Measurements from ENCODE around the gene BMPR2. TPM values are rescaled to one million over a fixed set of nuclear protein-coding genes. Genes with fewer than 3 reads are reported as not detected.
"Not testable (repeated sequence)": the region's sequence is repeated elsewhere in the genome, so short reads cannot be mapped to it uniquely, and the experiment has no call there.

Gene BMPR2
- total and polyA plus RNA-seq, 7 donors, result 2.5 to 74.9 (median 49.9) TPM

DNA sequence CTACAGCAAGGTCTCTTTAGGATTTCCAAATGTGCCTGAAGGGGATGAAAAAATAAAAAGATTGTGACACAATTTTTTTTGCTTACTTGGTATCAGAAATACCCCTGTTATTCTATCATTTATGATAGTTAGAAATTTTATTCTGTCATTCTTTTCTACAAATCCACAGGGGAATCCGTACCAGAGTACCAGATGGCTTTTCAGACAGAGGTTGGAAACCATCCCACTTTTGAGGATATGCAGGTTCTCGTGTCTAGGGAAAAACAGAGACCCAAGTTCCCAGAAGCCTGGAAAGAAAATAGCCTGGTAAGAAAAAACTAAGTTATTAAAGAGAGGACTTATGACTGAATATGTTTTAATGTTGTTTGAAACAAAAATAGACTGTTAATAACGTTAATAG is 166.0 kb downstream of the BMPR2 start:
- TF ChIP-seq POLR2AphosphoS5 (IDR thresholded peaks at IDR 0.05) (peak; percentile 70 to 88 (median 78)), POLR2A (IDR thresholded peaks at IDR 0.05) (no peak)
- intact Hi-C loops (cut with DNase I), result no loop called here
- no peaks in the 10 kb centered on the region for H3K36me3 ChIP-seq
- 73 to 87% methylated on average over 3 of the region's 3 CpGs for WGBS, 2 donors
- H3K27me3 ChIP-seq, result no peaks in the 10 kb centered on the region
- H3K27ac ChIP-seq, result peak overlapping the region in 3 of 4 donors; percentile 46 to 72 (median 69)
- DNase-seq, result no peak
- peaks cover 0 to 19% (median 14%) of the 10 kb centered on the region in 4 donors for H3K4me1 ChIP-seq
- H3K9me3 ChIP-seq, result no peaks in the 10 kb centered on the region
- no peak overlapping the region for H3K4me3 ChIP-seq

DNA sequence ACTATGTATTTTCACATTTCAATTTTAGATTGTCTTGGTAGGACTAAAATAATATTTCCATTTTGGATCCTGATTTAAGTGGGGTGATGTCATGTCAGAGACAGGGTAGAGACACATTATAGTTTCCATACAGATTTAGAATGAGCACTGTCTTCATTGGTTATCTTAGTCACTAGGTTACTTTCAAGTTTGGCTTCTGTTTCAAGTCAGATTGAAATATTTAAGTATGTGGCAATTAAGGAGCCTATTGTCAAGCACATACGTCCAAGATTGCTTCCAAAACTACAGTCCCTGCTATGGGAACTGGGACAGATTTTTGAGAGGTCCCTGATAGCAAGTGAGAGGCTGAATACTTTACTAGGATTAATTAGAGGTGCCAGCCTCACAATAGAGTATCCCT is 169.4 kb downstream of the BMPR2 start:
- TF ChIP-seq, protein P1, sequence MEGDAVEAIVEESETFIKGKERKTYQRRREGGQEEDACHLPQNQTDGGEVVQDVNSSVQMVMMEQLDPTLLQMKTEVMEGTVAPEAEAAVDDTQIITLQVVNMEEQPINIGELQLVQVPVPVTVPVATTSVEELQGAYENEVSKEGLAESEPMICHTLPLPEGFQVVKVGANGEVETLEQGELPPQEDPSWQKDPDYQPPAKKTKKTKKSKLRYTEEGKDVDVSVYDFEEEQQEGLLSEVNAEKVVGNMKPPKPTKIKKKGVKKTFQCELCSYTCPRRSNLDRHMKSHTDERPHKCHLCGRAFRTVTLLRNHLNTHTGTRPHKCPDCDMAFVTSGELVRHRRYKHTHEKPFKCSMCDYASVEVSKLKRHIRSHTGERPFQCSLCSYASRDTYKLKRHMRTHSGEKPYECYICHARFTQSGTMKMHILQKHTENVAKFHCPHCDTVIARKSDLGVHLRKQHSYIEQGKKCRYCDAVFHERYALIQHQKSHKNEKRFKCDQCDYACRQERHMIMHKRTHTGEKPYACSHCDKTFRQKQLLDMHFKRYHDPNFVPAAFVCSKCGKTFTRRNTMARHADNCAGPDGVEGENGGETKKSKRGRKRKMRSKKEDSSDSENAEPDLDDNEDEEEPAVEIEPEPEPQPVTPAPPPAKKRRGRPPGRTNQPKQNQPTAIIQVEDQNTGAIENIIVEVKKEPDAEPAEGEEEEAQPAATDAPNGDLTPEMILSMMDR (IDR thresholded peaks at IDR 0.05), result no peak
- no peak for TF ChIP-seq EP300 (IDR thresholded peaks at IDR 0.05)
- no peak for TF ChIP-seq POLR2A (IDR thresholded peaks at IDR 0.05)
- TF ChIP-seq POLR2AphosphoS5 (IDR thresholded peaks at IDR 0.05), result no peak
- intact Hi-C loops (cut with DNase I), result no loop called here
- DNase-seq, result no peak
- no peaks in the 10 kb centered on the region for H3K27me3 ChIP-seq
- H3K4me3 ChIP-seq, result no peak overlapping the region
- no peak overlapping the region for H3K27ac ChIP-seq
- H3K4me1 ChIP-seq, result peaks cover 0 to 27% (median 17%) of the 10 kb centered on the region in 4 donors
- WGBS, 2 donors, result 75 to 87% methylated on average over 1 of the region's 1 CpG
- no peaks in the 10 kb centered on the region for H3K9me3 ChIP-seq
- H3K36me3 ChIP-seq, result no peaks in the 10 kb centered on the region

DNA sequence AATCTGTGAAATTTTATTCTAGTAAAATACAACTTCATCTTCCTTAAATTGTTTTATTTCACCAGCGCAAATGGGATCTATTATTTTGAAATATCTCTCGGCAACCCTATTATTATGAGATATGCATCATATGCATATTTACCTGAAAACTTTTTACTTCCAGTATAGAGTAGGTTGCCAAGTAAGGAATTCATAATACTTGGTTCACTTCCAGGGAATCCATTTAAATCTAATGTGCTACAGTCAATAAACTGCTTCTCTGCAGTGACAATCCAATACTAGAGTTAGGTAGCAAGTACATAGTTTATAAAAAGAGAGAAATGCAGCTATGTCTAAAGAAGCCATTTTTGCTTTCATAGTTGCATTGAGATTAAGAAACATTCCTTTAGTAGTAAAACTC is 169.8 kb downstream of the BMPR2 start:
- no peaks in the 10 kb centered on the region for H3K36me3 ChIP-seq
- H3K9me3 ChIP-seq, result no peaks in the 10 kb centered on the region
- TF ChIP-seq POLR2A (IDR thresholded peaks at IDR 0.05) (no peak), POLR2AphosphoS5 (IDR thresholded peaks at IDR 0.05) (no peak), EP300 (IDR thresholded peaks at IDR 0.05) (no peak)
- TF ChIP-seq, protein P1 (IDR thresholded peaks at IDR 0.05), result no peak
- peaks cover 0 to 27% (median 17%) of the 10 kb centered on the region in 4 donors for H3K4me1 ChIP-seq
- WGBS, 2 donors, result 97% methylated on average over 2 of the region's 2 CpGs
- H3K4me3 ChIP-seq, result no peak overlapping the region
- intact Hi-C loops (cut with DNase I), result no loop called here
- no peak for DNase-seq
- no peak overlapping the region for H3K27ac ChIP-seq
- H3K27me3 ChIP-seq, result no peaks in the 10 kb centered on the region

DNA sequence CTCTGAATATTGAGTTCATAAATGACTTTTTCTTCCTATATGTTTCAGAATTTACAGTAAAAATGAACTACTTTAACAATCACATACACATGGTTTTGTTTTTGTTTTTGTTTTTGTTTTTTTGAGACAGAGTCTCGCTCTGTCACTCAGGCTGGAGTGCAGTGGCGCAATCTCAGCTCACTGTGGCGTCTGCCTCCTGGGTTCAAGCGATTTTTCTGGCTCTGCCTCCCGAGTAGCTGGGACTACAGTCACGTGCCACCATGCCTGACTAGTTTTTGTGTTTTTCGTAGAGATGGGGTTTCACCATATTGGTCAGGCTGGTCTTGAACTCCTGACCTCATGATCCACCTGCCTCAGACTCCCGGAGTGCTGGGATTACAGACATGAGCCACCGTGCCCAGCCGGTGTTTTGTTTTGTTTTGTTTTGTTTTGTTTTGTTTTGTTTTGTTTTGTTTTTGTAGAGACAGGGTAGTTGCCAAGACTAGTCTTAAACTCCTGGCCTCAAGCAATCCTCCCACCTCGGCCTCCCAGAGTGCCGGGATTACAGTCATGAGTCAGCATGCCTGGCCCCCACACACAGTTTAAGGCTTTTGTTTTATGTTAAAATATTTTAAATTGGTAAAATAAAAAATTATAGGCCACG is 170.5 kb downstream of the BMPR2 start:
- H3K27ac ChIP-seq; H3K27me3 ChIP-seq; H3K4me3 ChIP-seq; H3K36me3 ChIP-seq; intact Hi-C loops (cut with DNase I); DNase-seq; H3K9me3 ChIP-seq: not testable (repeated sequence)
- 91% methylated on average over 13 of the region's 13 CpGs for WGBS, 2 donors
- H3K4me1 ChIP-seq, result peaks cover 0 to 21% (median 14%) of the 10 kb centered on the region in 4 donors

DNA sequence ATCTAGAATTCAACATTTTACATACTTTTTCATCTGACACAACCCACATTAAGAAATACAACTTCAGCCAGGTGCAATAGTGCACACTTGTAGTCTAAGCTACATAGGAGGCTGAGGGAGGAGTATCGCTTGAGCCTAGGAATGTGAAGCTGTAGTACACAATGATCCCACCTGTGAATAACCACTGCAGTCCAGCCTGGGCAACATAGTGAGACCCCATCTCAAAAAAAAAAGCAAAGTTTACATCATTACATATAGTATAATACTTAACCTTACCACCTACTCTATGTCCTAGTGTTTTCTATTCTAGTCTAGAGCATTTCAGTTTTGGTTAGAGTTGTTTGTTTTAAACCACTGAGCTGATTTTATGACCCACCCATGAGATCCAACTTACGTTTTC is 172.1 kb downstream of the BMPR2 start:
- DNase-seq, result no peak
- TF ChIP-seq EP300 (IDR thresholded peaks at IDR 0.05) (no peak), POLR2AphosphoS5 (IDR thresholded peaks at IDR 0.05) (no peak), POLR2A (IDR thresholded peaks at IDR 0.05) (no peak)
- TF ChIP-seq, protein P1 (IDR thresholded peaks at IDR 0.05), result no peak
- Histone ChIP-seq H3K4me1 (peaks cover 0 to 8% (median 3%) of the 10 kb centered on the region in 4 donors), H3K9me3 (no peaks in the 10 kb centered on the region), H3K27me3 (no peaks in the 10 kb centered on the region), H3K27ac (no peak overlapping the region), H3K36me3 (peaks cover 0 to 9% (median 2%) of the 10 kb centered on the region in 4 donors), H3K4me3 (no peak overlapping the region)
- 78 to 87% methylated on average over 2 of the region's 2 CpGs for WGBS, 2 donors
- intact Hi-C loops (cut with DNase I), result no loop called here

DNA sequence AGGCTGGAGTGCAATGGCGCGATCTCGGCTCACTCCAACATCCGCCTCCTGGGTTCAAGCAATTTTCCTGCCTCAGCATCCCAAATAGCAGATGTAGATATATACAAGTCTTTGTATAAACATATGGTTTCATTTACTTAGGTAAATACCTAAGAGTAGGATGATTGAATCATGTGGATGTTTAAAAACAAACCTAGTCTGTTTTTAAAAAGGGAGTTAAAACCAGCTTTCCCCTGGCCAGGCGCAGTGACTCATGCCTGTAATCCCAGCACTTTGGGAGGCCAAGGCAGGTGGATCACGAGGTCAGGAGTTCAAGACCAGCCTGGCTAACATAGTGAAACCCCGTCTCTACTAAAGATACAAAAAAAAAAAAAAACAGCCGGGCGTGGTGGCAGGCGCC is 174.9 kb downstream of the BMPR2 start:
- intact Hi-C loops (cut with DNase I); H3K4me1 ChIP-seq; H3K4me3 ChIP-seq; DNase-seq; H3K9me3 ChIP-seq; H3K27me3 ChIP-seq; H3K27ac ChIP-seq: not testable (repeated sequence)
- WGBS, 2 donors, result 91 to 95% methylated on average over 9 to 10 of the region's 10 CpGs
- H3K36me3 ChIP-seq, result peaks cover 0 to 36% (median 7%) of the 10 kb centered on the region in 4 donors

Data from sigmoid colon (tissue), 7 donors.